CD4-positive, CD25-positive, alpha-beta regulatory T cell (primary cell): Measurements from ENCODE around the gene MED15. TPM values are rescaled to one million over a fixed set of nuclear protein-coding genes. Genes with fewer than 3 reads are reported as not detected.

Experiments used
- ATAC-seq, 2 donors: fragments of 150-1000 bp; cut with Tn5 transposase; one replicate each; pipeline ENCODE4 v1.10.0; 2021; ENCODE audit warnings: low read depth in 2 of 2, moderate number of reproducible peaks in 2 of 2, moderate library complexity in 1 of 2
- DNase-seq, 3 donors: peaks; one replicate each; pipeline versions ENCODE4 v3.0.0 to v3.0.0-alpha.2; 2012 to 2022; ENCODE audit warnings: mixed read lengths in 1 of 3
- H3K27ac ChIP-seq: one replicate; pipeline ENCODE4 v1.7.0; 2013; ENCODE audit warnings: mild to moderate bottlenecking, low read length; ENCODE audit not compliant: insufficient read depth, poor library complexity, severe bottlenecking
- H3K27me3 ChIP-seq: one replicate; pipeline ENCODE4 v1.7.0; 2013; ENCODE audit warnings: low read length; ENCODE audit not compliant: control insufficient read depth, insufficient read depth
- H3K36me3 ChIP-seq: one replicate; pipeline ENCODE4 v1.7.0; 2013; ENCODE audit warnings: mild to moderate bottlenecking, low read length, moderate library complexity; ENCODE audit not compliant: control insufficient read depth, insufficient read depth
- H3K4me1 ChIP-seq: 2 replicates; pipeline ENCODE4 v1.7.0; 2013; ENCODE audit warnings: mild to moderate bottlenecking, low read length; ENCODE audit not compliant: insufficient read depth, control insufficient read depth, poor library complexity, severe bottlenecking
- H3K4me3 ChIP-seq: one replicate; pipeline ENCODE4 v1.7.0; 2013; ENCODE audit warnings: low read depth, mild to moderate bottlenecking, low read length, moderate library complexity
- H3K9me3 ChIP-seq, 2 experiments: 1 replicate in 1 of 2; 2 replicates in 1 of 2; pipeline ENCODE4 v1.7.0; 2013; ENCODE audit warnings: low read length in 2 of 2, mild to moderate bottlenecking in 1 of 2, moderate library complexity in 1 of 2; ENCODE audit not compliant: control insufficient read depth in 2 of 2
- H3K27ac Mint-ChIP-seq, 3 donors: one replicate each; pipeline ENCODE4 v1.8.0; 2020 to 2022; ENCODE audit warnings: mild to moderate bottlenecking in 3 of 3, mixed read lengths in 3 of 3, moderate library complexity in 2 of 3
- H3K27me3 Mint-ChIP-seq: one replicate; pipeline ENCODE4 v1.8.0; 2022; ENCODE audit warnings: mild to moderate bottlenecking, mixed read lengths
- H3K36me3 Mint-ChIP-seq: one replicate; pipeline ENCODE4 v1.8.0; 2020; ENCODE audit warnings: mixed read lengths
- H3K4me1 Mint-ChIP-seq, 4 donors: one replicate each; pipeline ENCODE4 v1.8.0; 2020 to 2022; ENCODE audit warnings: mixed read lengths in 4 of 4, mild to moderate bottlenecking in 1 of 4
- H3K4me3 Mint-ChIP-seq, 4 donors: one replicate each; pipeline ENCODE4 v1.8.0; 2020 to 2022; ENCODE audit warnings: mild to moderate bottlenecking in 4 of 4, mixed read lengths in 4 of 4, moderate library complexity in 3 of 4
- H3K9me3 Mint-ChIP-seq, 7 donors: one replicate each; pipeline ENCODE4 v1.8.0; 2020 to 2022; ENCODE audit warnings: mixed read lengths in 7 of 7, mild to moderate bottlenecking in 3 of 7, moderate library complexity in 2 of 7
- polyA plus RNA-seq, 4 donors: library from polyadenylated mRNA; unstranded; fragments of 300-500 nt; fragmentation: Illumina TruSeq; gene quantifications; one replicate each; pipeline ENCODE4 v1.2.3, GENCODE V29; 2021
- total RNA-seq: library from RNA; stranded (reverse); gene quantifications from one replicate; pipeline ENCODE4 v1.2.3, GENCODE V29; 2022

Gene MED15
- total and polyA plus RNA-seq, 5 donors from 2014 or later: 35.1 to 397 (median 41.6) TPM

DNA sequence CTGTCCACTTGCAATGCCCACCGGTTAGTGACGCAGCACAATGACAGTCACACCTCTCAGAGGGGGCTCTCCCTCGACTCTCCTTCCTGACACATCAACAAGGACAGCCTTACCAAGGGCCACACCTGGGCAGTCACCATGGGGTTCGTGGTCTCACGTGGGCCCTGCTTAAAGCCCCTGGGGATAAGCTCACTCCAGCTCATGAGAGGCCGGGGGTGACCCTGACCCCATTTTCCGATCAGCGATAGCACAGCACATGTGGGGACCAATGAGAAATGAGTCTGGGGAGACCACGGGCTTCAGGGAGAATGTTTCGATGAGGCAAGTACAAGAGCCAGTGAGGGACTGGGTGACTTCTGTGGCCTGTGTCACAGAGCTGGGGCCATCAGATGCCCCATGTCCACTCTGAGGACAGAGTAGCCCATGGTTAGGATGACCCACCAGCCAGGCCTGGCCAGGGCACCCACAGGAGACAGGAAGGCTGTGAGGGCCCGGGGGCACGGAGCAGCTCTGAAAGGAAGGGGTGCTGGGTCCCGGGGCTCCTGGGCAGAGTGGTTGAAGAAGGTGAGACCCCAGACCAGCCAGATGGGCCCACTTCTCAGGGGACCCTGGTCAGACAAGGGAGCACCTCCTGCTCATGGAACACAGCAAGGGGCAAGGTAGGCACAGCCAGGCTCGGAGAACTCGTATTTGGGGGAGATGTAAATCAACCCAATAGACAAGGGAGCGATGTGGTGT is 128.8 kb downstream of the MED15 start:
- Mint-ChIP-seq H3K4me1 (peaks cover 0 to 2% (median 0%) of the 10 kb centered on the region in 4 donors), H3K4me3 (no peak overlapping the region), H3K9me3 (peaks cover 0 to 4% (median 0%) of the 10 kb centered on the region in 7 donors), H3K36me3 (no peaks in the 10 kb centered on the region), H3K27me3 (peaks cover 13% of the 10 kb centered on the region), H3K27ac (peak overlapping the region in 1 of 3 donors; percentile 29)
- Histone ChIP-seq H3K36me3 (no peaks in the 10 kb centered on the region), H3K4me3 (no peak overlapping the region), H3K4me1 (no peaks in the 10 kb centered on the region), H3K9me3 (peaks cover 0 to 2% of the 10 kb centered on the region in 2 experiments), H3K27me3 (no peaks in the 10 kb centered on the region), H3K27ac (no peak overlapping the region)
- DNase-seq (no peak), ATAC-seq (no peak)

DNA sequence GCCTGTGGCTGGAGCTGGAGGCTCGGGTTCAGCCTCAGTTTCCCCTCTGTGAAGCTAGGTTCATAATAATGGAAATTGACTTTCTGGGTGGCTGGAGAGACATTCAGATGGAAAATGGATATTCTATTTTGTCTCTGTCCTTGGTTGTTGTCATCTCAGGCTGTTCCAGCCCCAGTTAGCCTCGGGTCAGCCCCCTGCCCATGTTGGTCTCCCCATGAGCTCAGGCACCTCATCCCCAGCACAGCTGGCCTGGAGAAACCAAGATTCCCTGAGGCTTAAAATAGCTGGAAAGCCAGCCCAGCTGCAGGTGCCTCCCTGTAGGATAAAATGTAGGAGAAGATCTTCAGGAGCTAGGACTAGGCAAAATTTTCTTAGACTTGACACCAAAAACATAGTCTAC is 129.5 kb downstream of the MED15 start:
- Histone ChIP-seq H3K4me1 (no peaks in the 10 kb centered on the region), H3K9me3 (peaks cover 0 to 2% of the 10 kb centered on the region in 2 experiments), H3K36me3 (no peaks in the 10 kb centered on the region), H3K27me3 (no peaks in the 10 kb centered on the region), H3K4me3 (no peak overlapping the region), H3K27ac (no peak overlapping the region)
- DNase-seq: no peak
- Mint-ChIP-seq H3K36me3 (no peaks in the 10 kb centered on the region), H3K4me1 (peaks cover 0 to 2% (median 0%) of the 10 kb centered on the region in 4 donors), H3K9me3 (peaks cover 0 to 4% (median 0%) of the 10 kb centered on the region in 7 donors), H3K4me3 (no peak overlapping the region), H3K27me3 (peaks cover 13% of the 10 kb centered on the region), H3K27ac (peak overlapping the region in 1 of 3 donors; percentile 29)
- ATAC-seq: no peak

Other genes with a start within 250 kb of the MED15 start
- 1.3 TPM for gene RTN4R, start 239.3 kb upstream of the MED15 start, total RNA-seq
- 1 to 10 TPM; 1.2 to 3.3 (median 1.9) TPM for gene RTN4R, start 239.3 kb upstream of the MED15 start, polyA plus RNA-seq
- 28.7 TPM for gene DGCR6L, start 187.6 kb upstream of the MED15 start, total RNA-seq
- 100 to 1,000 TPM; 106 to 123 (median 114) TPM for gene DGCR6L, start 187.6 kb upstream of the MED15 start, polyA plus RNA-seq
- gene ZNF74, start 113.5 kb upstream of the MED15 start, total RNA-seq: 4.1 TPM
- 1 to 10 TPM; 3.4 to 5.9 (median 4.5) TPM for gene ZNF74, start 113.5 kb upstream of the MED15 start, polyA plus RNA-seq
- gene SCARF2, start 69.8 kb upstream of the MED15 start, total RNA-seq: 6.9 TPM
- gene SCARF2, start 69.8 kb upstream of the MED15 start, polyA plus RNA-seq: 1 to 10 TPM in 2 of 4 donors, under 1 TPM in 2; 0.70 to 1.8 (median 1.1) TPM
- 55.6 TPM for gene KLHL22, start 11.8 kb upstream of the MED15 start, total RNA-seq
- gene KLHL22, start 11.8 kb upstream of the MED15 start, polyA plus RNA-seq: 10 to 100 TPM; 40.1 to 48.1 (median 42.4) TPM